Uterus (tissue), 4 donors: Measurements from ENCODE around the gene SPOCD1. TPM values are rescaled to one million over a fixed set of nuclear protein-coding genes. Genes with fewer than 3 reads are reported as not detected.
"Not testable (repeated sequence)": the region's sequence is repeated elsewhere in the genome, so short reads cannot be mapped to it uniquely, and the experiment has no call there.

Experiments used
- DNase-seq, 2 donors: peaks; one replicate each; pipeline ENCODE4 v3.0.0-alpha.2; 2019 to 2020
- H3K27ac ChIP-seq, 2 donors: fragments of 200-600 bp; sonication (generic); 1 replicate in 1 of 2; 2 replicates in 1 of 2; pipeline ENCODE4 v1.5.1; 2016 to 2018
- H3K27me3 ChIP-seq, 2 donors: fragments of 200-600 bp; sonication (generic); one replicate each; pipeline ENCODE4 v1.5.1; 2018 to 2019; ENCODE audit warnings: control low read depth in 1 of 2
- H3K36me3 ChIP-seq, 2 donors: fragments of 200-600 bp; sonication (generic); one replicate each; pipeline ENCODE4 v1.5.1; 2019; ENCODE audit warnings: control low read depth in 1 of 2
- H3K4me1 ChIP-seq, 2 donors: fragments of 200-600 bp; sonication (generic); one replicate each; pipeline ENCODE4 v1.5.1; 2018 to 2019; ENCODE audit warnings: control low read depth in 1 of 2
- H3K4me3 ChIP-seq, 2 donors: fragments of 200-600 bp; sonication (generic); 1 replicate in 1 of 2; 2 replicates in 1 of 2; pipeline ENCODE4 v1.5.1; 2018 to 2019; ENCODE audit warnings: mild to moderate bottlenecking in 1 of 2
- H3K9me3 ChIP-seq, 2 donors: fragments of 200-600 bp; sonication (generic); one replicate each; pipeline ENCODE4 v1.5.1; 2019; ENCODE audit warnings: control low read depth in 1 of 2
- POLR2A ChIP-seq, 2 donors: fragments of 450-650 bp; IDR thresholded peaks; one replicate each; pipeline ENCODE4 v1.6.1; 2016; ENCODE audit warnings: antibody characterized with exemption in 2 of 2, mild to moderate bottlenecking in 1 of 2, moderate library complexity in 1 of 2
- intact Hi-C: fragments of 100-400 bp; cut with DNase I; formaldehyde crosslinking; loops from one replicate; pipeline ENCODE4 v1.15.1; 2023; ENCODE audit warnings: low total_unique reads
- total RNA-seq, 4 donors: library from RNA; depleted of rRNA in 3 of 4; stranded (reverse); fragments of >200 nt in 3 of 4; gene quantifications; one replicate each; pipeline versions ENCODE4 v1.1.0 to v1.2.4, GENCODE V29; 2014 to 2023
- TF ChIP-seq, protein P1 (sequence below), 4 experiments: fragments of 200-600 bp in 2 of 4; fragments of 450-650 bp in 2 of 4; sonication (generic) in 2 of 4; IDR thresholded peaks; one replicate each; pipeline ENCODE4 v1.5.1; 2016 to 2019; ENCODE audit warnings: antibody characterized with exemption in 4 of 4, mild to moderate bottlenecking in 2 of 4, moderate library complexity in 1 of 4
- donor health status: DM: yes; HTN: yes; CAD: no.

The SPOCD1 gene
- total RNA-seq, 4 donors from 2014 or later = 1.2 to 1.5 TPM; not detected in 2

- Histone ChIP-seq H3K27me3 (no peaks in the 10 kb centered on the region), H3K4me1 (no peaks in the 10 kb centered on the region), H3K4me3 (no peak overlapping the region), H3K9me3 (no peaks in the 10 kb centered on the region), H3K36me3 (no peaks in the 10 kb centered on the region), H3K27ac (no peak overlapping the region)
- intact Hi-C loops = no loop called here
- DNase-seq = no peak
- TF ChIP-seq, protein P1, sequence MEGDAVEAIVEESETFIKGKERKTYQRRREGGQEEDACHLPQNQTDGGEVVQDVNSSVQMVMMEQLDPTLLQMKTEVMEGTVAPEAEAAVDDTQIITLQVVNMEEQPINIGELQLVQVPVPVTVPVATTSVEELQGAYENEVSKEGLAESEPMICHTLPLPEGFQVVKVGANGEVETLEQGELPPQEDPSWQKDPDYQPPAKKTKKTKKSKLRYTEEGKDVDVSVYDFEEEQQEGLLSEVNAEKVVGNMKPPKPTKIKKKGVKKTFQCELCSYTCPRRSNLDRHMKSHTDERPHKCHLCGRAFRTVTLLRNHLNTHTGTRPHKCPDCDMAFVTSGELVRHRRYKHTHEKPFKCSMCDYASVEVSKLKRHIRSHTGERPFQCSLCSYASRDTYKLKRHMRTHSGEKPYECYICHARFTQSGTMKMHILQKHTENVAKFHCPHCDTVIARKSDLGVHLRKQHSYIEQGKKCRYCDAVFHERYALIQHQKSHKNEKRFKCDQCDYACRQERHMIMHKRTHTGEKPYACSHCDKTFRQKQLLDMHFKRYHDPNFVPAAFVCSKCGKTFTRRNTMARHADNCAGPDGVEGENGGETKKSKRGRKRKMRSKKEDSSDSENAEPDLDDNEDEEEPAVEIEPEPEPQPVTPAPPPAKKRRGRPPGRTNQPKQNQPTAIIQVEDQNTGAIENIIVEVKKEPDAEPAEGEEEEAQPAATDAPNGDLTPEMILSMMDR (IDR thresholded peaks at IDR 0.05) = no peak
These were observed 2.4 kb upstream of the SPOCD1 start for GRCh38 chr1:31818206-31818605.

DNA sequence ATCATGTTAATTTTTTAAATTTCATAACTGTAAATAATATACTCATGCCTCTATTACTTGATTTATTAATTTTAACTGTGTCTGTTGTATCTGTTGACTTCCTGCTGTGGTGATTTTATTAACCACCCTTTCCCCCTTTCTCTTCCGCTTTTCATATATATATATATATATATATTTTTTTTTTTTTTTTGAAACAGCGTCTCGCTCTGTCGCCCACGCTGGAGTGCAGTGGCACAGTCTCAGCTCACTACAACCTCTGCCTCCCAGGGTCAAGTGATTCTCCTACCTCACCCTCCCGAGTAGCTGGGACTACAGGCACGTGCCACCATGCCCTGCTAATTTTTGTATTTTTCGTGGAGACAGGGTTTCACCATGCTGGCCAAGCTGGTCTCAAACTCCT lies 1.1 kb upstream of the SPOCD1 start:
- H3K27me3 ChIP-seq, DNase-seq, H3K4me3 ChIP-seq, H3K4me1 ChIP-seq, intact Hi-C loops, H3K36me3 ChIP-seq, H3K9me3 ChIP-seq, H3K27ac ChIP-seq: not testable (repeated sequence)

GRCh38 chr1:31816501-31816900 lies 679 bp upstream of the SPOCD1 start:
- intact Hi-C loops, DNase-seq, H3K4me3 ChIP-seq, H3K9me3 ChIP-seq, H3K27ac ChIP-seq, H3K27me3 ChIP-seq, H3K4me1 ChIP-seq, H3K36me3 ChIP-seq: not testable (repeated sequence)

GRCh38 chr1:31815307-31815645 lies 546 bp downstream of the SPOCD1 start:
- H3K36me3 ChIP-seq = no peaks in the 10 kb centered on the region
- H3K27ac ChIP-seq = no peak overlapping the region
- intact Hi-C loops = no loop called here
- H3K27me3 ChIP-seq = no peaks in the 10 kb centered on the region
- H3K4me3 ChIP-seq = no peak overlapping the region
- no peak for TF ChIP-seq POLR2A (IDR thresholded peaks at IDR 0.05)
- TF ChIP-seq, protein P1 (IDR thresholded peaks at IDR 0.05) = no peak
- H3K9me3 ChIP-seq = no peaks in the 10 kb centered on the region
- H3K4me1 ChIP-seq = no peaks in the 10 kb centered on the region
- DNase-seq = no peak

- H3K36me3 ChIP-seq = no peaks in the 10 kb centered on the region
- H3K4me3 ChIP-seq = no peak overlapping the region
- no peak for DNase-seq
- H3K27ac ChIP-seq = no peak overlapping the region
- H3K4me1 ChIP-seq = no peaks in the 10 kb centered on the region
- H3K27me3 ChIP-seq = no peaks in the 10 kb centered on the region
- intact Hi-C loops = no loop called here
- no peak for TF ChIP-seq POLR2A (IDR thresholded peaks at IDR 0.05)
- TF ChIP-seq, protein P1 (IDR thresholded peaks at IDR 0.05) = no peak
- no peaks in the 10 kb centered on the region for H3K9me3 ChIP-seq
These were observed 1.1 kb downstream of the SPOCD1 start for GRCh38 chr1:31814631-31815306.

- TF ChIP-seq, protein P1 (IDR thresholded peaks at IDR 0.05) = no peak
- no peak for TF ChIP-seq POLR2A (IDR thresholded peaks at IDR 0.05)
- intact Hi-C loops = no loop called here
- Histone ChIP-seq H3K27me3 (no peaks in the 10 kb centered on the region), H3K9me3 (no peaks in the 10 kb centered on the region), H3K27ac (no peak overlapping the region), H3K36me3 (no peaks in the 10 kb centered on the region), H3K4me1 (no peaks in the 10 kb centered on the region), H3K4me3 (no peak overlapping the region)
- no peak for DNase-seq
These were observed 1.7 kb downstream of the SPOCD1 start for GRCh38 chr1:31814041-31814511.
